ENCODE data around the gene TAS2R41.

The TAS2R41 gene

GRCh38 chr7:143494622-143495021 lies 16.9 kb downstream of the TAS2R41 start:
- DNase-seq, result no peak

GRCh38 chr7:143495851-143496250 lies 18.2 kb downstream of the TAS2R41 start:
- no peak for DNase-seq

- no peak for DNase-seq
Observed at GRCh38 chr7:143496263-143496662, 18.6 kb downstream of the TAS2R41 start.

- no peak for DNase-seq
Observed at GRCh38 chr7:143497008-143497795, 19.5 kb downstream of the TAS2R41 start.

GRCh38 chr7:143499246-143499645 lies 21.6 kb downstream of the TAS2R41 start:
- DNase-seq, result peak; percentile 55

- DNase-seq, result no peak
Observed at GRCh38 chr7:143499743-143500348, 22.2 kb downstream of the TAS2R41 start.

GRCh38 chr7:143503261-143503660 lies 25.6 kb downstream of the TAS2R41 start:
- DNase-seq, result no peak

GRCh38 chr7:143504215-143504936 lies 26.7 kb downstream of the TAS2R41 start:
- no peak for DNase-seq

GRCh38 chr7:143504937-143505297 lies 27.2 kb downstream of the TAS2R41 start:
- DNase-seq, result no peak

- DNase-seq, result no peak
Observed at GRCh38 chr7:143505838-143506237, 28.2 kb downstream of the TAS2R41 start.

- DNase-seq, result no peak
Observed at GRCh38 chr7:143507094-143507518, 29.4 kb downstream of the TAS2R41 start.

- DNase-seq, result no peak
Observed at GRCh38 chr7:143507534-143508055, 29.9 kb downstream of the TAS2R41 start.

GRCh38 chr7:143510854-143511592 lies 33.4 kb downstream of the TAS2R41 start:
- DNase-seq, result no peak

GRCh38 chr7:143511593-143512047 lies 33.9 kb downstream of the TAS2R41 start:
- no peak for DNase-seq

- no peak for DNase-seq
Observed at GRCh38 chr7:143512488-143513340, 35.0 kb downstream of the TAS2R41 start.

GRCh38 chr7:143514487-143514886 lies 36.8 kb downstream of the TAS2R41 start:
- peak; percentile 9 for DNase-seq

- DNase-seq, result no peak
Observed at GRCh38 chr7:143514995-143515735, 37.5 kb downstream of the TAS2R41 start.

- no peak for DNase-seq
Observed at GRCh38 chr7:143516981-143517380, 39.3 kb downstream of the TAS2R41 start.

- peak; percentile 59 for DNase-seq
Observed at GRCh38 chr7:143518521-143518920, 40.8 kb downstream of the TAS2R41 start.

GRCh38 chr7:143518941-143519340 lies 41.3 kb downstream of the TAS2R41 start:
- DNase-seq, result no peak

All from fibroblast of upper back skin (primary cell).